MM.1S (cell line): Measurements from ENCODE around the gene RNU6-1.

Experiments used
- EZH2 ChIP-seq: fragments of 300-600 bp; sonication (generic); optimal IDR thresholded peaks from 2 replicates; pipeline ENCODE3; 2017; ENCODE audit warnings: low read depth, mild to moderate bottlenecking, antibody characterized with exemption, low read length, mixed read lengths
- EZH2phosphoT487 ChIP-seq: fragments of 300-600 bp; sonication (generic); IDR thresholded peaks from 2 replicates; pipeline ENCODE4 v1.6.1; 2018; ENCODE audit warnings: antibody characterized with exemption, low read length
- TF ChIP-seq, protein P1 (sequence below): fragments of 300-600 bp; sonication (generic); IDR thresholded peaks from 2 replicates; pipeline ENCODE4 v1.5.1; 2016; ENCODE audit warnings: antibody characterized with exemption, low read length, mixed read lengths

GRCh38 chr15:67887776-67888175 is 47.9 kb upstream of the RNU6-1 start:
- TF ChIP-seq, protein P1, sequence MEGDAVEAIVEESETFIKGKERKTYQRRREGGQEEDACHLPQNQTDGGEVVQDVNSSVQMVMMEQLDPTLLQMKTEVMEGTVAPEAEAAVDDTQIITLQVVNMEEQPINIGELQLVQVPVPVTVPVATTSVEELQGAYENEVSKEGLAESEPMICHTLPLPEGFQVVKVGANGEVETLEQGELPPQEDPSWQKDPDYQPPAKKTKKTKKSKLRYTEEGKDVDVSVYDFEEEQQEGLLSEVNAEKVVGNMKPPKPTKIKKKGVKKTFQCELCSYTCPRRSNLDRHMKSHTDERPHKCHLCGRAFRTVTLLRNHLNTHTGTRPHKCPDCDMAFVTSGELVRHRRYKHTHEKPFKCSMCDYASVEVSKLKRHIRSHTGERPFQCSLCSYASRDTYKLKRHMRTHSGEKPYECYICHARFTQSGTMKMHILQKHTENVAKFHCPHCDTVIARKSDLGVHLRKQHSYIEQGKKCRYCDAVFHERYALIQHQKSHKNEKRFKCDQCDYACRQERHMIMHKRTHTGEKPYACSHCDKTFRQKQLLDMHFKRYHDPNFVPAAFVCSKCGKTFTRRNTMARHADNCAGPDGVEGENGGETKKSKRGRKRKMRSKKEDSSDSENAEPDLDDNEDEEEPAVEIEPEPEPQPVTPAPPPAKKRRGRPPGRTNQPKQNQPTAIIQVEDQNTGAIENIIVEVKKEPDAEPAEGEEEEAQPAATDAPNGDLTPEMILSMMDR, result no peak
- TF ChIP-seq EZH2 (no peak), EZH2phosphoT487 (no peak)
